GM18951 (cell line): ENCODE data around the gene ZNF385C.

Experiments used
- POLR2A ChIP-seq: IDR thresholded peaks from 4 replicates; pipeline ENCODE4 v1.6.1; 2011; ENCODE audit warnings: mild to moderate bottlenecking; ENCODE audit not compliant: insufficient read length, insufficient read depth; ENCODE audit errors: extremely low read depth
- in situ Hi-C: fragments of 300-500 bp; cut with MboI; formaldehyde crosslinking; loops from one replicate; pipeline ENCODE4 v1.12.0; 2022; ENCODE audit warnings: low sequenced_read_pairs, mixed read lengths, inconsistent platforms; ENCODE audit not compliant: unreplicated experiment

Gene ZNF385C

GRCh38 chr17:42039794-42040763 is 58.2 kb downstream of the ZNF385C start:
- in situ Hi-C loops: no loop called here

GRCh38 chr17:42038221-42038973 is 59.9 kb downstream of the ZNF385C start:
- TF ChIP-seq POLR2A: no peak
- in situ Hi-C loops: no loop called here

More at GRCh38 chr17:42039794-42040763, 58.2 kb downstream of the ZNF385C start:
- no peak for TF ChIP-seq POLR2A

GRCh38 chr17:42034059-42034458 is 64.2 kb downstream of the ZNF385C start:
- TF ChIP-seq POLR2A: no peak
- in situ Hi-C loops: no loop called here

GRCh38 chr17:42031584-42031983 is 66.7 kb downstream of the ZNF385C start:
- no peak for TF ChIP-seq POLR2A
- in situ Hi-C loops: no loop called here

GRCh38 chr17:42028791-42029127 is 69.5 kb downstream of the ZNF385C start:
- no peak for TF ChIP-seq POLR2A
- in situ Hi-C loops: loop anchor here (10.0 kb wide), 1 partner anchor 86 kb away; the partner anchor contains the start of gene DHX58

GRCh38 chr17:42027961-42028790 is 70.1 kb downstream of the ZNF385C start:
- no peak for TF ChIP-seq POLR2A
- in situ Hi-C loops: loop anchor here (10.0 kb wide), 1 partner anchor 87 kb away; the partner anchor contains the start of gene DHX58

- in situ Hi-C loops: loop anchor here (10.0 kb wide), 1 partner anchor 87 kb away; the partner anchor contains the start of gene DHX58
- no peak for TF ChIP-seq POLR2A
Observed at GRCh38 chr17:42027590-42027889, 70.7 kb downstream of the ZNF385C start.

GRCh38 chr17:42026857-42027589 is 71.2 kb downstream of the ZNF385C start:
- in situ Hi-C loops: loop anchor here (10.0 kb wide), 1 partner anchor 88 kb away; the partner anchor contains the start of gene DHX58
- TF ChIP-seq POLR2A: no peak

- in situ Hi-C loops: loop anchor here (10.0 kb wide), 1 partner anchor 89 kb away; the partner anchor contains the start of gene DHX58
- TF ChIP-seq POLR2A: no peak
Observed at GRCh38 chr17:42025936-42026335, 72.3 kb downstream of the ZNF385C start.

- TF ChIP-seq POLR2A: no peak
- in situ Hi-C loops: loop anchor here (10.0 kb wide), 1 partner anchor 90 kb away; the partner anchor contains the start of gene DHX58
Observed at GRCh38 chr17:42025191-42025579, 73.1 kb downstream of the ZNF385C start.

GRCh38 chr17:42023524-42024349 is 74.5 kb downstream of the ZNF385C start:
- in situ Hi-C loops: loop anchor here (10.0 kb wide), 1 partner anchor 91 kb away; the partner anchor contains the start of gene DHX58
- no peak for TF ChIP-seq POLR2A

- in situ Hi-C loops: loop anchor here (10.0 kb wide), 1 partner anchor 94 kb away; the partner anchor contains the start of gene DHX58
Observed at GRCh38 chr17:42020845-42021244, 77.4 kb downstream of the ZNF385C start.
